IPS-18a (cell line): Measurements from ENCODE around the gene FSCN2.

ENCODE experiments used
- H3K27ac ChIP-seq: one replicate; pipeline ENCODE4 v1.5.1; 2013; ENCODE audit warnings: low read length
- H3K27me3 ChIP-seq: one replicate; pipeline ENCODE4 v1.6.1; 2013; ENCODE audit warnings: mild to moderate bottlenecking, low read length; ENCODE audit not compliant: control insufficient read depth, insufficient read depth
- H3K36me3 ChIP-seq: one replicate; pipeline ENCODE4 v1.6.1; 2013; ENCODE audit warnings: low read depth, low read length; ENCODE audit not compliant: control insufficient read depth
- H3K4me1 ChIP-seq: one replicate; pipeline ENCODE4 v1.6.1; 2013; ENCODE audit warnings: low read depth, low read length; ENCODE audit not compliant: control insufficient read depth
- H3K4me3 ChIP-seq: one replicate; pipeline ENCODE4 v1.5.1; 2013; ENCODE audit warnings: low read length
- H3K9ac ChIP-seq: one replicate; pipeline ENCODE4 v1.6.1; 2013; ENCODE audit warnings: mild to moderate bottlenecking, low read length, moderate library complexity
- H3K9me3 ChIP-seq: one replicate; pipeline ENCODE4 v1.6.1; 2013; ENCODE audit warnings: low read depth, low read length; ENCODE audit not compliant: control insufficient read depth

The FSCN2 gene

GRCh38 chr17:81517009-81517338 is 11.2 kb upstream of the FSCN2 start:
- no peak overlapping the region for H3K9ac ChIP-seq
- H3K9me3 ChIP-seq, result no peaks in the 10 kb centered on the region
- H3K4me1 ChIP-seq, result peaks cover 4% of the 10 kb centered on the region
- H3K4me3 ChIP-seq, result no peak overlapping the region
- H3K36me3 ChIP-seq, result no peaks in the 10 kb centered on the region
- H3K27me3 ChIP-seq, result peaks cover 48% of the 10 kb centered on the region
- no peak overlapping the region for H3K27ac ChIP-seq

DNA sequence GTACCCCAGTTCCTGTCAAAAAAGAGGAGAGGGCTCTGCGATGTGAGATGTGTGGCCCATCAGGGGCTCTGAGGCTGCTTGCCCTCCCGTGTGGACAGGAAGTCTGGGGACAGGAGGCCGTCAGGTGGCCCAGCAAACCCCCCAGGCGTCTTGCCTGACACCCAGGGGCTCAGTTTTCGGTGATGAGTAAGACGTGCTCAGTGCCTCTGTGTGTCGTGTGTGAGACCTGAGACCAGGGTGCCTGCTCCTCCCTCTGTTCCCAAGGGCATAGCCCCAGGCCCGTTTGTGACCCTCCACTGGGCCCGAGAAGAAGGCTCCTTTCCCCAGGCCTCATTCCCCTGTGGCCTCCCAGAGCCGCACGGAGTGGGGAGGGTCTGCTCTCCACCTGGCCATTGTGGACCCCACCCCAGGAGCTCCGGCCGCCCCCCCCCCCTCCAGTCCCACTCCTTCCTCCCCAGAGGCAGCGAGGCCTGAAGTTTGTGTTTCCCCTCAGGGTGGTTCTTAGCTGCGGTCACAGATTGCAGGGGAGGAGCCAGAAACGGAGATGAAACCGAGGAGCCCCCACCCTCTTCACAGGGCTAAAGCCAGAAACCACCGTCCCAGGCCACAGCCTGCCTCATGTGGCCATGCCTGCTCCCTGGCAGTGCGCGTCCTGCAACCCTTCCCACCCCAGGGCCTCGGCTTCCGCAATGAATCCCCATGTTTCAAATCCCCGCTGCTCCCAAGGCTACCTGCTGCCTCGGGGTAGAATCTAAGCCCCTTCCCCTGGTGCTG is 10.7 kb upstream of the FSCN2 start:
- H3K4me1 ChIP-seq, result peaks cover 4% of the 10 kb centered on the region
- H3K27ac ChIP-seq, result no peak overlapping the region
- H3K27me3 ChIP-seq, result peaks cover 53% of the 10 kb centered on the region
- no peak overlapping the region for H3K9ac ChIP-seq
- H3K9me3 ChIP-seq, result no peaks in the 10 kb centered on the region
- H3K36me3 ChIP-seq, result no peaks in the 10 kb centered on the region
- no peak overlapping the region for H3K4me3 ChIP-seq

DNA sequence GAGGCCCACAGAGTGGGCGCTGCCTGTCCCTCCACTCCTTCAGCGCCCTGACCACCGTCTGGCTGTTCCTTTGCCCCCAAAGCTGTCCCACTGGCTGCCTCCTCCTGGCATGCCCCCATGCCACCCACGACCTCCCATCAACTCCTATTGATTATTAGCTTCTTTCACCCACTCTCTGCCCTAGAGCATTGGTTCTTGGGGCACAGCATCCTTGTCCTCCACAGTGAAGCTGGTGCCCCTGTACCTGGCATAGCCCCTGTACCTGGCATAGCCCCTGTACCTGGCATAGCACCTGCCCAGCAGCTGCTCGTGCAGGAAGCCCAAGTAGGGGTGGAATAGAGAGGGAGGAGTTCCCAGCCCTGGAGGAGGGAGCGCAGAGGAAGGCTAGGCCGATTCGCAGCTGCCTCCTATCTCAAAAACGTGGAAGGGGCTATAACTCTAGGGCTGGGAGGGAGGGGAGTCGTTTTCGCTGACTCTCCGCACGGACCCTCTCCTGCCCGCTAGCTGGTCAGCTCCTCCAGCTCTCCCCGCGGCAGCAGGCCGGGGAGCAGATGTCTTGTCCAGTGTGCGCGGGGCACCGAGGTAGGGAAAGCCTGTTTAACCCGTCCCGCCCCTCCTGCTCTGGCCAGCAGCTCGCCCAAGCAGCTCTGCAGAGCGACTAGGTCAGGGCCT is 9.9 kb upstream of the FSCN2 start:
- H3K9me3 ChIP-seq, result no peaks in the 10 kb centered on the region
- H3K27ac ChIP-seq, result no peak overlapping the region
- peaks cover 61% of the 10 kb centered on the region for H3K27me3 ChIP-seq
- no peaks in the 10 kb centered on the region for H3K36me3 ChIP-seq
- peaks cover 4% of the 10 kb centered on the region for H3K4me1 ChIP-seq
- H3K9ac ChIP-seq, result no peak overlapping the region
- H3K4me3 ChIP-seq, result peak overlapping the region; percentile 52

- Histone ChIP-seq H3K4me1 (peaks cover 4% of the 10 kb centered on the region), H3K27me3 (peaks cover 65% of the 10 kb centered on the region), H3K36me3 (no peaks in the 10 kb centered on the region), H3K9me3 (no peaks in the 10 kb centered on the region), H3K27ac (no peak overlapping the region), H3K4me3 (peak overlapping the region; percentile 52), H3K9ac (no peak overlapping the region)
Observed at GRCh38 chr17:81518785-81519283, 9.3 kb upstream of the FSCN2 start.

DNA sequence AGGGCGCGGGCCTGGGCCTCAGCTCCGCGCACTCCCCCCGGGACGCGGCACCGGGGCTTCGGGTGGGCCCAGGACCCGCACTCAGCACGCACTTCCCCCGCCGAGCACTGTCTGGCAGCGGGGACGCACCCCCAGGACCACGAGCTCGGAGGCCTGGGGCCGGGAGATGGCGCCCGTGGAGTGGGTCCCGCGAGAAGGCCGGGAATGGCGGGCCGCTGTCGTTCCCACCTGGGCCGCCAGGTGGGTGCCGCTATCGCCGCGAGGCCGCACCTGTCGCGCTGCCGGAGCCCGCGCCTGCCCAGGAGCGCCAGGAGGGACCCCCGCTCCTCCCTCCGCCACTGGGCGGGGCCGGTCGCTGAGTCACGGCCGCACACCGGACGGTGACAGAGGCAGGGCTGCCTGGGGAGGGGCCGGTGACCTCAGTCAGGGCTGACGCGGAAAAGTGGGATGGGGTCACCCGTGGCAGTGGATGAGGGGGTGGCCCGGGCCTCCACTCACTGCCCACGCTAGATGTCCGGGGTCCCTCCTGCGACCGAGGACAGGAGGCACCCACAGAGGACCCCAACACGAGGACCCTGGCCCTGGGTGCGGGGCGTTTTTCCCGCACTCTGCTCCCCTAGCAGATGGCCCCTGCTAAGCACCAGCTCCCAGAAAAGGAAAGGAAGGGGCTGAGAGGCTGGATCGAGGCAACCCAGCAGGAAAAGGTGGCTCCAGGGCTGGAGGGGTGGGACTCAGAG is 8.7 kb upstream of the FSCN2 start:
- H3K36me3 ChIP-seq, result no peaks in the 10 kb centered on the region
- peak overlapping the region; percentile 52 for H3K4me3 ChIP-seq
- no peak overlapping the region for H3K27ac ChIP-seq
- H3K4me1 ChIP-seq, result peaks cover 4% of the 10 kb centered on the region
- no peak overlapping the region for H3K9ac ChIP-seq
- H3K9me3 ChIP-seq, result no peaks in the 10 kb centered on the region
- H3K27me3 ChIP-seq, result peaks cover 65% of the 10 kb centered on the region

GRCh38 chr17:81520021-81520901 is 7.9 kb upstream of the FSCN2 start:
- peak overlapping the region; percentile 52 for H3K4me3 ChIP-seq
- H3K36me3 ChIP-seq, result no peaks in the 10 kb centered on the region
- H3K27me3 ChIP-seq, result peaks cover 65% of the 10 kb centered on the region
- H3K4me1 ChIP-seq, result peaks cover 4% of the 10 kb centered on the region
- H3K9me3 ChIP-seq, result no peaks in the 10 kb centered on the region
- no peak overlapping the region for H3K9ac ChIP-seq
- H3K27ac ChIP-seq, result no peak overlapping the region

- Histone ChIP-seq H3K4me3 (peak overlapping the region; percentile 14), H3K27me3 (peaks cover 59% of the 10 kb centered on the region), H3K36me3 (no peaks in the 10 kb centered on the region), H3K27ac (no peak overlapping the region), H3K9me3 (no peaks in the 10 kb centered on the region), H3K9ac (no peak overlapping the region), H3K4me1 (peaks cover 4% of the 10 kb centered on the region)
Observed at GRCh38 chr17:81522491-81523401, 5.4 kb upstream of the FSCN2 start.

GRCh38 chr17:81523402-81524038 is 4.7 kb upstream of the FSCN2 start:
- Histone ChIP-seq H3K36me3 (no peaks in the 10 kb centered on the region), H3K4me3 (peak overlapping the region; percentile 14), H3K27ac (no peak overlapping the region), H3K9me3 (no peaks in the 10 kb centered on the region), H3K27me3 (peaks cover 51% of the 10 kb centered on the region), H3K4me1 (peaks cover 4% of the 10 kb centered on the region), H3K9ac (no peak overlapping the region)

GRCh38 chr17:81524039-81524864 is 3.9 kb upstream of the FSCN2 start:
- Histone ChIP-seq H3K4me3 (no peak overlapping the region), H3K36me3 (no peaks in the 10 kb centered on the region), H3K27me3 (peaks cover 44% of the 10 kb centered on the region), H3K9me3 (no peaks in the 10 kb centered on the region), H3K4me1 (peaks cover 4% of the 10 kb centered on the region), H3K27ac (no peak overlapping the region), H3K9ac (no peak overlapping the region)
